Adrenal gland (tissue), 12 donors: ENCODE data around the gene NUDT3. TPM values are rescaled to one million over a fixed set of nuclear protein-coding genes. Genes with fewer than 3 reads are reported as not detected.
A peak's percentile ranks its signal among the peaks of the same experiment; 100 is the strongest.

Experiments used
- DNase-seq, 7 donors: peaks; one replicate each; pipeline ENCODE4 v3.0.0-alpha.2; 2019 to 2020
- H3K27ac ChIP-seq, 5 donors: fragments of 200-600 bp; sonication (generic) in 4 of 5; 1 replicate in 3 of 5; 2 replicates in 2 of 5; pipeline versions ENCODE4 v1.5.1 to v1.8.0; 2016 to 2020; ENCODE audit warnings: mild to moderate bottlenecking in 1 of 5
- H3K27me3 ChIP-seq: fragments of 200-600 bp; 2 replicates; pipeline ENCODE4 v1.8.0; 2021
- H3K36me3 ChIP-seq, 2 donors: fragments of 200-600 bp; replicated peaks in 1 of 2; 1 replicate in 1 of 2; 2 replicates in 1 of 2; pipeline versions ENCODE4 v1.5.1 to v1.8.0; 2018 to 2022
- H3K4me1 ChIP-seq, 2 donors: fragments of 200-600 bp; replicated peaks in 1 of 2; 1 replicate in 1 of 2; 2 replicates in 1 of 2; pipeline versions ENCODE4 v1.5.1 to v1.8.0; 2018 to 2021
- H3K4me3 ChIP-seq, 4 donors: fragments of 200-600 bp; sonication (generic) in 3 of 4; one replicate each; pipeline ENCODE4 v1.5.1; 2016 to 2018
- H3K9me3 ChIP-seq, 3 donors: fragments of 200-600 bp; sonication (generic) in 1 of 3; replicated peaks in 1 of 3; 1 replicate in 2 of 3; 2 replicates in 1 of 3; pipeline versions ENCODE4 v1.5.1 to v1.8.0; 2016 to 2021
- CTCF ChIP-seq, 6 experiments: fragments of 450-650 bp in 4 of 6; fragments of 200-600 bp in 2 of 6; sonication (generic) in 1 of 6; IDR thresholded peaks; 1 replicate in 5 of 6; 2 replicates in 1 of 6; pipeline versions ENCODE4 v1.5.1 to v1.8.0; 2016 to 2021; ENCODE audit warnings: antibody characterized with exemption in 6 of 6, mild to moderate bottlenecking in 2 of 6, moderate library complexity in 1 of 6
- POLR2A ChIP-seq, 2 donors: fragments of 450-650 bp; IDR thresholded peaks; one replicate each; pipeline ENCODE4 v1.6.1; 2017; ENCODE audit warnings: antibody characterized with exemption in 2 of 2, mild to moderate bottlenecking in 2 of 2, moderate library complexity in 1 of 2
- WGBS, 4 donors: extraction: QIAGEN DNeasy Blood & Tissue Kit in 2 of 4; methylation state at CpG; one replicate each; pipeline versions ENCODE4 v1.1.5 to v1.1.7; 2013 to 2017; 5-methylcytosine and 5-hydroxymethylcytosine counted together
- intact Hi-C, 2 donors: fragments of 100-400 bp; cut with DNase I; formaldehyde crosslinking; loops; one replicate each; pipeline versions ENCODE4 v1.14.1 to v1.15.0; 2022 to 2023
- polyA plus RNA-seq, 3 donors: library from polyadenylated mRNA; stranded (reverse); fragments of 200-250 nt in 2 of 3; fragments of 350-450 nt in 1 of 3; fragmentation: Illumina TruSeq in 1 of 3; extraction: RNeasy Lipid Tissue Mini Kit (QIAGEN cat#74804) in 1 of 3; gene quantifications; one replicate each; pipeline ENCODE4 v1.2.3, GENCODE V29; 2013 to 2014
- total RNA-seq, 9 donors: library from RNA; depleted of rRNA in 4 of 9; stranded (reverse); fragments of >200 nt in 4 of 9; fragments of 120-200 nt in 1 of 9; fragmentation: NEBNext Ultra II Directional in 1 of 9; extraction: Animal tissue kit (Norgen Biotek cat#: 25700) in 1 of 9; gene quantifications; one replicate each; pipeline versions ENCODE4 v1.1.0 to v1.2.4, GENCODE V29; 2013 to 2023
- donor health status: healthy with polysubstance abuse.
- donor health status: Bipolar disorder and iron deficiency.
- donor health status: DM: yes; HTN: yes; CAD: no.
- donor health status: DM: no; HTN: no; CAD: no.
- donor health status: DM: no; HTN: no; CAD: no.
- donor health status: DM: yes; HTN: yes; CAD: no.

The NUDT3 gene
- total and polyA plus RNA-seq, 12 donors, result 18.2 to 56.3 (median 40.9) TPM

- intact Hi-C loops, result loop anchor here (5.0 kb wide), 2 partner anchors 44 to 176 kb away; no protein-coding TSS in a partner anchor
- Histone ChIP-seq H3K4me1 (peaks cover 16 to 19% of the 10 kb centered on the region in 2 donors), H3K27me3 (no peaks in the 10 kb centered on the region), H3K9me3 (no peaks in the 10 kb centered on the region), H3K4me3 (no peak overlapping the region), H3K36me3 (no peaks in the 10 kb centered on the region), H3K27ac (no peak overlapping the region)
- WGBS, 4 donors, result 85 to 95% (median 93%) methylated on average over 12 to 13 of the region's 13 CpGs
- TF ChIP-seq POLR2A (IDR thresholded peaks at IDR 0.05), result no peak
- no peak for TF ChIP-seq CTCF (IDR thresholded peaks at IDR 0.05)
- DNase-seq, result peak in 3 of 7 donors; percentile 11 to 15 (median 12)
Measured at GRCh38 chr6:34241351-34242215, 150.9 kb downstream of the NUDT3 start.

GRCh38 chr6:34240329-34241248, 151.9 kb downstream of the NUDT3 start:
- intact Hi-C loops, result loop anchor here (5.0 kb wide), 2 partner anchors 43 to 177 kb away; no protein-coding TSS in a partner anchor
- no peaks in the 10 kb centered on the region for H3K36me3 ChIP-seq
- TF ChIP-seq POLR2A (IDR thresholded peaks at IDR 0.05), result no peak
- TF ChIP-seq CTCF (IDR thresholded peaks at IDR 0.05), result no peak
- H3K27ac ChIP-seq, result no peak overlapping the region
- H3K4me3 ChIP-seq, result no peak overlapping the region
- no peaks in the 10 kb centered on the region for H3K27me3 ChIP-seq
- peak in 3 of 7 donors; percentile 8 to 16 (median 9) for DNase-seq
- peaks cover 16 to 28% of the 10 kb centered on the region in 2 donors for H3K4me1 ChIP-seq
- H3K9me3 ChIP-seq, result no peaks in the 10 kb centered on the region
- 76 to 92% (median 90%) methylated on average over 13 to 22 of the region's 22 CpGs for WGBS, 4 donors

GRCh38 chr6:34239893-34240292, 152.6 kb downstream of the NUDT3 start:
- WGBS, 4 donors, result 93 to 98% (median 95%) methylated on average over 2 of the region's 2 CpGs
- H3K9me3 ChIP-seq, result no peaks in the 10 kb centered on the region
- H3K4me1 ChIP-seq, result peaks cover 16 to 29% of the 10 kb centered on the region in 2 donors

More at GRCh38 chr6:34239893-34240292, 152.6 kb downstream of the NUDT3 start:
- no peak overlapping the region for H3K4me3 ChIP-seq
- TF ChIP-seq CTCF (IDR thresholded peaks at IDR 0.05) (no peak), POLR2A (IDR thresholded peaks at IDR 0.05) (no peak)
- intact Hi-C loops, result loop anchor here (5.0 kb wide), 2 partner anchors 43 to 177 kb away; no protein-coding TSS in a partner anchor
- H3K27ac ChIP-seq, result no peak overlapping the region
- DNase-seq, result peak in 1 of 7 donors; percentile 4
- H3K27me3 ChIP-seq, result no peaks in the 10 kb centered on the region
- H3K36me3 ChIP-seq, result no peaks in the 10 kb centered on the region
